BLaER1 (cell line): ENCODE data around the gene ANKRD6.

ENCODE experiments used
- H3K27ac ChIP-seq: shearing (Covaris generic); formaldehyde crosslinking; 2 replicates; pipeline ENCODE4 v1.8.1; 2022
- H3K27me3 ChIP-seq: shearing (Covaris generic); formaldehyde crosslinking; 2 replicates; pipeline ENCODE4 v1.8.1; 2022
- H3K36me3 ChIP-seq: shearing (Covaris generic); formaldehyde crosslinking; 2 replicates; pipeline ENCODE4 v1.8.1; 2022
- H3K4me1 ChIP-seq: shearing (Covaris generic); formaldehyde crosslinking; 2 replicates; pipeline ENCODE4 v1.8.1; 2022
- H3K4me2 ChIP-seq: shearing (Covaris generic); formaldehyde crosslinking; 2 replicates; pipeline ENCODE4 v1.8.1; 2022
- H3K4me3 ChIP-seq: shearing (Covaris generic); formaldehyde crosslinking; 2 replicates; pipeline ENCODE4 v1.8.1; 2022
- H3K9ac ChIP-seq: shearing (Covaris generic); formaldehyde crosslinking; 2 replicates; pipeline ENCODE4 v1.8.1; 2022
- H3K9me3 ChIP-seq: shearing (Covaris generic); formaldehyde crosslinking; 2 replicates; pipeline ENCODE4 v1.8.1; 2022
- H4K20me1 ChIP-seq: shearing (Covaris generic); formaldehyde crosslinking; 2 replicates; pipeline ENCODE4 v1.8.1; 2022
- Cebpa-rat ChIP-seq: shearing (Covaris generic); IDR thresholded peaks from 2 replicates; pipeline ENCODE4 v1.8.1; 2022

The ANKRD6 gene

DNA sequence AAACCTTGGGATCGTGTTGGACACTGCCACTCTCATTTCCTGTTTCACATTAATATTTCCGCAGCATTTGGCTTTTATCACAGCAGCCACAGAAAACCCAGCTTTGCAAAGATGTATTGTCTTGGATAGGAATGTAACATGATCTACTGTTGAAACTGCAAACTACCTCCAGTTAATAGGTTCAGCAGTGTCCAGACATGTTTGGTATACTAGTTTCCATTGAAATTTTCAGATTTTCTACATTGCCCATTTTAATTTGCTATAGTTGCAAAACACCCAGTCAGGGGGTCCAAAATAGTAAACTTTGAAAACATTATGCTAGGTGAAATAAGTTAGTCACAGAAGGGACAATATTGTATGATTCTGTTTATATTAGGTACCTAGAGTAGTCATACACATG is 3.3 kb downstream of the ANKRD6 start:
- H3K4me2 ChIP-seq: no peak overlapping the region
- no peaks in the 10 kb centered on the region for H3K9me3 ChIP-seq
- no peaks in the 10 kb centered on the region for H4K20me1 ChIP-seq
- H3K4me1 ChIP-seq: no peaks in the 10 kb centered on the region
- TF ChIP-seq Cebpa-rat: no peak
- no peaks in the 10 kb centered on the region for H3K27me3 ChIP-seq
- no peak overlapping the region for H3K9ac ChIP-seq
- no peaks in the 10 kb centered on the region for H3K36me3 ChIP-seq
- no peak overlapping the region for H3K4me3 ChIP-seq
- no peak overlapping the region for H3K27ac ChIP-seq

DNA sequence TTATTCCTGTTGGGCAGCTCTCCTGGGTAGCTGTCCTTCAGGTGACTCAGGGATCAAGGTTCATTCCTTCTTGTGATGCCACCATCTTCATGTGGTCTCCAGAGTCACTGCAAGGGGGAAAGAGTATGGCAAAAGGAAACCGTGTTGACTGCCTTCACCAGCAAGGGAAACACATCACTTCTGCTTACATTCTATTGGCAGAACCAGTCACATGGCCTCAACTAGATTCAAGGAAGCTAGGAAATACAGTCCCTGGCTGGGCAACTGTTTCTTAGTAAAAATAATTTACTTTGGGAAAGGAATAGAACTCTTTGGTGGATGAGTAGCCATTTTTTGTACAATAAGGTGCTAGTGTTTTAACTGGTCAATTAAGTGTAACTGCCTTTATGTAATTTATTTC is 5.3 kb downstream of the ANKRD6 start:
- Histone ChIP-seq H4K20me1 (no peaks in the 10 kb centered on the region), H3K4me1 (no peaks in the 10 kb centered on the region), H3K9me3 (no peaks in the 10 kb centered on the region), H3K4me3 (no peak overlapping the region), H3K27ac (no peak overlapping the region), H3K27me3 (no peaks in the 10 kb centered on the region), H3K4me2 (no peak overlapping the region), H3K9ac (no peak overlapping the region), H3K36me3 (no peaks in the 10 kb centered on the region)
- TF ChIP-seq Cebpa-rat: no peak

GRCh38 chr6:89439014-89439413 is 6.1 kb downstream of the ANKRD6 start:
- Histone ChIP-seq H3K36me3 (no peaks in the 10 kb centered on the region), H3K9ac (no peak overlapping the region), H3K4me2 (no peak overlapping the region), H3K4me3 (no peak overlapping the region), H3K27me3 (no peaks in the 10 kb centered on the region), H4K20me1 (no peaks in the 10 kb centered on the region), H3K27ac (no peak overlapping the region), H3K4me1 (no peaks in the 10 kb centered on the region), H3K9me3 (no peaks in the 10 kb centered on the region)
- no peak for TF ChIP-seq Cebpa-rat

DNA sequence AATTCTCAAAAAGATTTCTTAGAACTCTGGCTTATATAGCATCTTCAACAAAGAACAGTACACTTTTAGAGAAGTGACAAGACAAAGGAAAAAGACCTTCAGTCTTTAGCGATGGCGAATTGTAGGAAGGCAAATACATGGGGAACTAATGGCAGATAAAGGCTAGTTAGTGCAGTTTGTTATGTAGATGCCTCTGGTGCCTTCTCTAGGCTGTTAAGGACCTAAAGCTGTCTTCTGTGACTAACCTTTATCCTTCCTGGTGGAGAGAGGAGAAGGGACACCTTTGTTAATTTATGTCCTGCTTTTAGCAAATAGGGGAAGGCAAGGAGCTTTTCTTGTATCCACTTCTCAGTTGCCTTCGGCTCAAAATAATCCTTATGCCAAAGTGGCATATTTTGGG is 7.2 kb downstream of the ANKRD6 start:
- H3K36me3 ChIP-seq: no peaks in the 10 kb centered on the region
- no peak overlapping the region for H3K4me2 ChIP-seq
- H4K20me1 ChIP-seq: no peaks in the 10 kb centered on the region
- H3K9ac ChIP-seq: no peak overlapping the region
- TF ChIP-seq Cebpa-rat: no peak
- no peaks in the 10 kb centered on the region for H3K9me3 ChIP-seq
- H3K27me3 ChIP-seq: no peaks in the 10 kb centered on the region
- H3K27ac ChIP-seq: no peak overlapping the region
- no peak overlapping the region for H3K4me3 ChIP-seq
- H3K4me1 ChIP-seq: no peaks in the 10 kb centered on the region

DNA sequence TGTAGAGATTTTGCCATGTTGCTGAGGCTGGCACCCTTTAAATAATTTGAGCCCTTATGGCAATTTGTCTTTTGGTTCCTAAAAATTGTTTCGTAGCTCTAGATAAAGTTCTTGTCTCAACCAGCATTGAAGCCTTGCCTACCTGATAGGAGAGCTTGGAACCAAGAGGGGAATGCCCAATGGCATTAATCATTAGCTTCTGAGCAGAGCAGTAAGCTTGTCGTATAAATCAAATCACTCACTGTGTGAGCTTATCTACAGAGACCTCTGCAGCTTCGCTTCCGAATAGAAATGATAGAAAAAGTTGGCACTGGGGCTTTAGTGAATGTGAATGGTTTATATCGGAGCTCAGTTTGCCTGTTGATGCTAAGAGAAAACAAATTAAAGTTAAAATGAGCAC is 10.7 kb downstream of the ANKRD6 start:
- Histone ChIP-seq H3K9ac (no peak overlapping the region), H3K4me2 (no peak overlapping the region), H3K36me3 (no peaks in the 10 kb centered on the region), H3K4me3 (no peak overlapping the region), H3K4me1 (no peaks in the 10 kb centered on the region), H4K20me1 (no peaks in the 10 kb centered on the region), H3K9me3 (no peaks in the 10 kb centered on the region), H3K27ac (no peak overlapping the region), H3K27me3 (no peaks in the 10 kb centered on the region)
- no peak for TF ChIP-seq Cebpa-rat

GRCh38 chr6:89449193-89449592 is 16.2 kb downstream of the ANKRD6 start:
- H3K9ac ChIP-seq: no peak overlapping the region
- no peaks in the 10 kb centered on the region for H3K27me3 ChIP-seq
- no peak overlapping the region for H3K27ac ChIP-seq
- H3K4me2 ChIP-seq: no peak overlapping the region
- no peaks in the 10 kb centered on the region for H3K4me1 ChIP-seq
- H3K9me3 ChIP-seq: no peaks in the 10 kb centered on the region
- H4K20me1 ChIP-seq: no peaks in the 10 kb centered on the region
- no peak overlapping the region for H3K4me3 ChIP-seq
- no peak for TF ChIP-seq Cebpa-rat
- no peaks in the 10 kb centered on the region for H3K36me3 ChIP-seq

GRCh38 chr6:89452281-89452680 is 19.3 kb downstream of the ANKRD6 start:
- Histone ChIP-seq H3K4me3 (no peak overlapping the region), H3K36me3 (no peaks in the 10 kb centered on the region), H4K20me1 (no peaks in the 10 kb centered on the region)

GRCh38 chr6:89454300-89454699 is 21.3 kb downstream of the ANKRD6 start:
- TF ChIP-seq Cebpa-rat: no peak
- no peak overlapping the region for H3K9ac ChIP-seq

More at GRCh38 chr6:89452281-89452680, 19.3 kb downstream of the ANKRD6 start:
- Histone ChIP-seq H3K4me2 (no peak overlapping the region), H3K27ac (no peak overlapping the region), H3K9me3 (no peaks in the 10 kb centered on the region), H3K9ac (no peak overlapping the region), H3K4me1 (no peaks in the 10 kb centered on the region), H3K27me3 (no peaks in the 10 kb centered on the region)
- no peak for TF ChIP-seq Cebpa-rat

GRCh38 chr6:89458704-89459103 is 25.8 kb downstream of the ANKRD6 start:
- TF ChIP-seq Cebpa-rat: no peak
- Histone ChIP-seq H3K4me3 (no peak overlapping the region), H3K27ac (no peak overlapping the region), H3K4me2 (no peak overlapping the region), H3K9me3 (no peaks in the 10 kb centered on the region), H3K9ac (no peak overlapping the region), H3K27me3 (no peaks in the 10 kb centered on the region), H3K36me3 (no peaks in the 10 kb centered on the region), H4K20me1 (no peaks in the 10 kb centered on the region), H3K4me1 (no peaks in the 10 kb centered on the region)

More at GRCh38 chr6:89454300-89454699, 21.3 kb downstream of the ANKRD6 start:
- no peak overlapping the region for H3K27ac ChIP-seq
- H3K36me3 ChIP-seq: no peaks in the 10 kb centered on the region
- H3K4me1 ChIP-seq: no peaks in the 10 kb centered on the region
- no peaks in the 10 kb centered on the region for H3K27me3 ChIP-seq
- H3K4me2 ChIP-seq: no peak overlapping the region
- H3K9me3 ChIP-seq: no peaks in the 10 kb centered on the region
- H4K20me1 ChIP-seq: no peaks in the 10 kb centered on the region
- no peak overlapping the region for H3K4me3 ChIP-seq

DNA sequence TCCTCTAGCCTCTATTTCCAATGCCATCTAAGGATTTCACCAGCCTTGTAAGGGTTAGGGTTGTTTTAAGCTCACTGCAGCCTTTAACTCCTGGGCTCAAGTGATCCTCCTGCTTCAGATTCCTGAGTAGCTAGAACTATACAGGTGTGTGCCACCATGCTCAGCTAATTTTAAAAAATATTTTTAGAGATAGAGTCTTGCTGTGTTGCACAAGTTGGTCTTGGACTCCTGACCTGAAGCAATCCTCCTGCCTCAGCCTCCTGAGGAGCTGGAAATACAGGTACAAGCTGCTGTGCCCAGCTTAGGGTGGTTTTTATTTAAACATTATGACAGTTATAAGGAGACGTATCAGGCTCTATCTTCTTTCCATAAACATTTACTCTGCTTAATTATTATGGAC is 26.5 kb downstream of the ANKRD6 start:
- Histone ChIP-seq H3K9me3 (no peaks in the 10 kb centered on the region), H3K27ac (no peak overlapping the region), H4K20me1 (no peaks in the 10 kb centered on the region), H3K4me1 (no peaks in the 10 kb centered on the region), H3K9ac (no peak overlapping the region), H3K4me2 (no peak overlapping the region), H3K27me3 (no peaks in the 10 kb centered on the region), H3K36me3 (no peaks in the 10 kb centered on the region), H3K4me3 (no peak overlapping the region)
- no peak for TF ChIP-seq Cebpa-rat

- Histone ChIP-seq H3K9me3 (no peaks in the 10 kb centered on the region), H3K4me3 (no peak overlapping the region), H3K4me1 (no peaks in the 10 kb centered on the region), H3K4me2 (no peak overlapping the region), H4K20me1 (no peaks in the 10 kb centered on the region), H3K27me3 (no peaks in the 10 kb centered on the region), H3K27ac (no peak overlapping the region), H3K9ac (no peak overlapping the region), H3K36me3 (no peaks in the 10 kb centered on the region)
- TF ChIP-seq Cebpa-rat: no peak
Measured at GRCh38 chr6:89460713-89461112, 27.8 kb downstream of the ANKRD6 start.
